Measurements from ENCODE around the gene ARFGEF3. TPM values are rescaled to one million over a fixed set of nuclear protein-coding genes. Genes with fewer than 3 reads are reported as not detected.

ARFGEF3 gene
- total RNA-seq, 1 donor from 2014 or later = 1.8 TPM

GRCh38 chr6:138290423-138290962 is 128.8 kb downstream of the ARFGEF3 start:
- no peaks in the 10 kb centered on the region for H3K9me3 ChIP-seq
- intact Hi-C loops (cut with DNase I) = no loop called here
- H3K27me3 ChIP-seq = no peaks in the 10 kb centered on the region
- H3K4me3 ChIP-seq = no peak overlapping the region
- H3K36me3 ChIP-seq = no peaks in the 10 kb centered on the region
- no peak for TF ChIP-seq CTCF (IDR thresholded peaks at IDR 0.05)
- H3K4me1 ChIP-seq = no peaks in the 10 kb centered on the region
- no peak for DNase-seq (ENCODE audit: low spot score in 2 of 2)
- H3K27ac ChIP-seq = no peak overlapping the region

GRCh38 chr6:138291036-138291848 is 129.5 kb downstream of the ARFGEF3 start:
- DNase-seq (ENCODE audit: low spot score in 2 of 2) = no peak
- intact Hi-C loops (cut with DNase I) = no loop called here
- Histone ChIP-seq H3K27me3 (no peaks in the 10 kb centered on the region), H3K4me3 (no peak overlapping the region), H3K9me3 (no peaks in the 10 kb centered on the region), H3K36me3 (no peaks in the 10 kb centered on the region), H3K4me1 (no peaks in the 10 kb centered on the region), H3K27ac (no peak overlapping the region)
- TF ChIP-seq CTCF (IDR thresholded peaks at IDR 0.05) = no peak

GRCh38 chr6:138291849-138292181 is 130.1 kb downstream of the ARFGEF3 start:
- intact Hi-C loops (cut with DNase I) = no loop called here
- no peak overlapping the region for H3K27ac ChIP-seq
- no peak for TF ChIP-seq CTCF (IDR thresholded peaks at IDR 0.05)

GRCh38 chr6:138292482-138292881 is 130.7 kb downstream of the ARFGEF3 start:
- TF ChIP-seq CTCF (IDR thresholded peaks at IDR 0.05) = no peak
- Histone ChIP-seq H3K9me3 (no peaks in the 10 kb centered on the region), H3K4me3 (no peak overlapping the region), H3K27ac (no peak overlapping the region), H3K27me3 (no peaks in the 10 kb centered on the region), H3K36me3 (no peaks in the 10 kb centered on the region), H3K4me1 (no peaks in the 10 kb centered on the region)
- intact Hi-C loops (cut with DNase I) = no loop called here
- DNase-seq (ENCODE audit: low spot score in 2 of 2) = no peak

More at GRCh38 chr6:138291849-138292181, 130.1 kb downstream of the ARFGEF3 start:
- no peaks in the 10 kb centered on the region for H3K4me1 ChIP-seq
- H3K9me3 ChIP-seq = no peaks in the 10 kb centered on the region
- no peaks in the 10 kb centered on the region for H3K36me3 ChIP-seq
- no peak overlapping the region for H3K4me3 ChIP-seq
- no peaks in the 10 kb centered on the region for H3K27me3 ChIP-seq
- DNase-seq (ENCODE audit: low spot score in 2 of 2) = no peak

- Histone ChIP-seq H3K4me1 (no peaks in the 10 kb centered on the region), H3K9me3 (no peaks in the 10 kb centered on the region), H3K4me3 (no peak overlapping the region), H3K27ac (no peak overlapping the region), H3K27me3 (no peaks in the 10 kb centered on the region), H3K36me3 (no peaks in the 10 kb centered on the region)
- no peak for DNase-seq (ENCODE audit: low spot score in 2 of 2)
- intact Hi-C loops (cut with DNase I) = no loop called here
- TF ChIP-seq CTCF (IDR thresholded peaks at IDR 0.05) = no peak
Measured at GRCh38 chr6:138293428-138294395, 132.0 kb downstream of the ARFGEF3 start.

Measured in ascending aorta (tissue), 2 donors.